ENCODE measurements around the gene PDE10A. TPM values are rescaled to one million over a fixed set of nuclear protein-coding genes. Genes with fewer than 3 reads are reported as not detected.

The PDE10A gene
- total and polyA plus RNA-seq, 8 donors: 0.78 to 58.2 (median 4.0) TPM; not detected in 1

DNA sequence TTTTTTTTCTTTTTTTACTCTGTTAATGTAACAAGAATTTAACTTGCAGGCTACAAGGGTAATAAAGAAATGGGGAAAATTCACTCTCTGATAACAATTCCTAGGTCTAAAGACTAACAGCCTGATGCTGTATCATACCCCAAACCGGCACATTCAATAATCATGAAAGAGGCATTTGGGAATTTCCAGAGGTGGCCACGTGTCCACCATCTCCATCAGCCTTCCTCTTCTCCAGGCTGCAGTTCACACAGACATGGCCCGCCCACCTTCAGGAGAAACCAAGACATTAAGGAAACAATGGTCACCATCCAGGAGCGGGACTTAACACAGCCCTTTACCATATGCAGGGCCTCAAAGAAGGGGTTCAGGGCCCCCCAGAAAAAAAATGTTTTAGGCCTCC, 44.8 kb downstream of the PDE10A start:
- Histone ChIP-seq H3K4me1 (no peaks in the 10 kb centered on the region), H3K36me3 (no peaks in the 10 kb centered on the region), H3K9me3 (no peaks in the 10 kb centered on the region), H3K27ac (no peak overlapping the region), H3K27me3 (no peaks in the 10 kb centered on the region), H3K4me3 (no peak overlapping the region)
- WGBS, 5 donors: 77 to 94% (median 85%) methylated on average over 4 of the region's 4 CpGs
- no peak for DNase-seq
- TF ChIP-seq POLR2AphosphoS5 (IDR thresholded peaks at IDR 0.05): no peak
- TF ChIP-seq EP300 (IDR thresholded peaks at IDR 0.05): no peak
- no peak for TF ChIP-seq POLR2A (IDR thresholded peaks at IDR 0.05)
- TF ChIP-seq, protein P1, sequence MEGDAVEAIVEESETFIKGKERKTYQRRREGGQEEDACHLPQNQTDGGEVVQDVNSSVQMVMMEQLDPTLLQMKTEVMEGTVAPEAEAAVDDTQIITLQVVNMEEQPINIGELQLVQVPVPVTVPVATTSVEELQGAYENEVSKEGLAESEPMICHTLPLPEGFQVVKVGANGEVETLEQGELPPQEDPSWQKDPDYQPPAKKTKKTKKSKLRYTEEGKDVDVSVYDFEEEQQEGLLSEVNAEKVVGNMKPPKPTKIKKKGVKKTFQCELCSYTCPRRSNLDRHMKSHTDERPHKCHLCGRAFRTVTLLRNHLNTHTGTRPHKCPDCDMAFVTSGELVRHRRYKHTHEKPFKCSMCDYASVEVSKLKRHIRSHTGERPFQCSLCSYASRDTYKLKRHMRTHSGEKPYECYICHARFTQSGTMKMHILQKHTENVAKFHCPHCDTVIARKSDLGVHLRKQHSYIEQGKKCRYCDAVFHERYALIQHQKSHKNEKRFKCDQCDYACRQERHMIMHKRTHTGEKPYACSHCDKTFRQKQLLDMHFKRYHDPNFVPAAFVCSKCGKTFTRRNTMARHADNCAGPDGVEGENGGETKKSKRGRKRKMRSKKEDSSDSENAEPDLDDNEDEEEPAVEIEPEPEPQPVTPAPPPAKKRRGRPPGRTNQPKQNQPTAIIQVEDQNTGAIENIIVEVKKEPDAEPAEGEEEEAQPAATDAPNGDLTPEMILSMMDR (IDR thresholded peaks at IDR 0.05): no peak
- intact Hi-C loops (cut with DNase I; ENCODE audit: low total_unique reads): no loop called here

DNA sequence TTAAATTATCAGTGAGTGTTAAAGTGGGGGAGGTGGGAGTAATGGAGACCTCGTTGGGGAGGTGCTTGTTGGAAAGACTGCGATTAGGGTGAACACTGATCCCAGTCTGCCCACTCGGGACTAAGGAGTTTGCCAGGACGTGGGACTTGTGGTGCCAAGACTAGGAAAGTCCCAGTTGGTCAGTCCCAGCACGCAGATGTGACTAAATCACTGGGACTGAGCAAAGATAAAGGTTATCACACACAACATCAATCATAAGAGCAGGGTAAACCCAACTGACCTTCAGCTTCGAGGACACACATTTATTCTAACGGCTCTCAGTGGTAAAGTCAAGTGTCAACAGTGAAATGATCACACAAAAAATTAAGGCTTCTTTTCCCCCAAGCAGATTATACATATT, 45.5 kb downstream of the PDE10A start:
- WGBS, 5 donors: 68 to 77% (median 71%) methylated on average over 7 of the region's 7 CpGs
- H3K27me3 ChIP-seq: no peaks in the 10 kb centered on the region
- intact Hi-C loops (cut with DNase I; ENCODE audit: low total_unique reads): no loop called here

DNA sequence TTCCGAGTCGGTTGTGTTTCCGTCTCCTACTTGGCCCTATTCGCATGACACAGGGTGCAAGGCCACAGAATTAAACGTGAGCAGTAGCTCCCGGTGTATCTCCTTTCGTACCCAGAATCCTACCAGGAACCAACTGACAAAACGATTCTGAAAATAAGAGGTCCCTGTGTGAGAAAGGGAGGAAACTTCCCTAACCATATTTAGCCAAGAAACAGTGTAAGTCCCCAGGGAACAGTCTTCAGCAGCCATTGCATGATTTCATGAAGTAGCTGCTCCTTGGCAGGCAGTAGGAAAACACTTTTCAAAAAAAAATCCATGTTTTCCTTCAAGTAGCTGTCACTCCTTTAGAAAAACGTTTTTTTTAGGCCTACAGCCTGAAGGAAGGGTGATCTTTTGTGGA, 46.9 kb downstream of the PDE10A start:
- H3K4me3 ChIP-seq: peak overlapping the region in 2 of 4 donors; percentile 2 to 3
- H3K4me1 ChIP-seq: no peaks in the 10 kb centered on the region
- H3K27ac ChIP-seq: peak overlapping the region in 1 of 5 donors; percentile 51
- DNase-seq: peak in 1 of 2 donors; percentile 65
- no peaks in the 10 kb centered on the region for H3K36me3 ChIP-seq
- H3K9me3 ChIP-seq: no peaks in the 10 kb centered on the region
- no peaks in the 10 kb centered on the region for H3K27me3 ChIP-seq
- 51 to 67% (median 59%) methylated on average over 9 of the region's 9 CpGs for WGBS, 5 donors
- TF ChIP-seq, protein P1 (IDR thresholded peaks at IDR 0.05): no peak
- TF ChIP-seq EP300 (IDR thresholded peaks at IDR 0.05) (no peak), POLR2A (IDR thresholded peaks at IDR 0.05) (no peak), POLR2AphosphoS5 (IDR thresholded peaks at IDR 0.05) (no peak)
- intact Hi-C loops (cut with DNase I; ENCODE audit: low total_unique reads): no loop called here

More for the DNA sequence above, 45.5 kb downstream of the PDE10A start:
- H3K36me3 ChIP-seq: no peaks in the 10 kb centered on the region
- no peaks in the 10 kb centered on the region for H3K4me1 ChIP-seq
- H3K27ac ChIP-seq: no peak overlapping the region
- H3K9me3 ChIP-seq: no peaks in the 10 kb centered on the region
- H3K4me3 ChIP-seq: no peak overlapping the region
- TF ChIP-seq POLR2A (IDR thresholded peaks at IDR 0.05): no peak
- TF ChIP-seq, protein P1 (IDR thresholded peaks at IDR 0.05): no peak
- TF ChIP-seq EP300 (IDR thresholded peaks at IDR 0.05): no peak
- TF ChIP-seq POLR2AphosphoS5 (IDR thresholded peaks at IDR 0.05): no peak
- no peak for DNase-seq

DNA sequence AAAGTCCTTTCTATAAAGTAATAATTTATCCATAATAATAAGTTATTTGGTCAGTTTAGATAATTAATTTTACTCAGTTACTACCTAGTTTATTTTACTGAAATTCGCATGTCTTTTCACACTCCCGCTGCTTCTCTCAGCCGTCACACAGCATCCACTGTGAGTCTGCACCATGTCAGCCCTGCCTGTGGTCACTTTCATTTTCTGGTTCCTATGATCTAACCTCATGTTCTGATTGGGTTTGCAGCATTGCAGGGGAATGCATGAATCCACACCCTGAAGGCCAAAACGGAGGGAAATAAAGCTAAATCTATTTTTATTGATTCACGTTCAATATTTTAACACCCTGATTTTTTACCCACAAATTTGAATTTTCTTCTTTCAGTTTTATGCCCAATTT, 47.4 kb downstream of the PDE10A start:
- WGBS, 5 donors: 61 to 75% (median 72%) methylated on average over 5 of the region's 5 CpGs
- peak in 1 of 2 donors; percentile 23 for DNase-seq

More for the DNA sequence above, 47.4 kb downstream of the PDE10A start:
- Histone ChIP-seq H3K9me3 (no peaks in the 10 kb centered on the region), H3K27me3 (no peaks in the 10 kb centered on the region), H3K4me1 (no peaks in the 10 kb centered on the region), H3K27ac (peak overlapping the region in 1 of 5 donors; percentile 51), H3K36me3 (no peaks in the 10 kb centered on the region), H3K4me3 (peak overlapping the region in 2 of 4 donors; percentile 2 to 3)
- no peak for TF ChIP-seq POLR2AphosphoS5 (IDR thresholded peaks at IDR 0.05)
- TF ChIP-seq EP300 (IDR thresholded peaks at IDR 0.05): no peak
- TF ChIP-seq POLR2A (IDR thresholded peaks at IDR 0.05): no peak
- TF ChIP-seq, protein P1 (IDR thresholded peaks at IDR 0.05): no peak
- intact Hi-C loops (cut with DNase I; ENCODE audit: low total_unique reads): no loop called here
